Heart left ventricle (tissue), 16 donors: ENCODE data around the gene LAT. TPM values are rescaled to one million over a fixed set of nuclear protein-coding genes. Genes with fewer than 3 reads are reported as not detected.
A peak's percentile ranks its signal among the peaks of the same experiment; 100 is the strongest.
"Not testable (repeated sequence)": the region's sequence is repeated elsewhere in the genome, so short reads cannot be mapped to it uniquely, and the experiment has no call there.

ENCODE experiments used
- ATAC-seq, 4 donors: fragments of 200-7000 bp; cut with Tn5 transposase; one replicate each; pipeline ENCODE4 v1.9.1; 2020 to 2022; ENCODE audit warnings: moderate library complexity in 4 of 4, mild to moderate bottlenecking in 3 of 4, moderate number of reproducible peaks in 1 of 4
- DNase-seq, 5 donors: peaks; one replicate each; pipeline ENCODE4 v3.0.0-alpha.2; 2020
- H3K27ac ChIP-seq, 12 donors: fragments of 200-600 bp; sonication (generic) in 4 of 12; one replicate each; pipeline versions ENCODE4 v1.5.0 to v1.8.0; 2016 to 2022; ENCODE audit warnings: mild to moderate bottlenecking in 2 of 12
- H3K27me3 ChIP-seq, 9 donors: fragments of 200-600 bp; sonication (generic) in 2 of 9; one replicate each; pipeline versions ENCODE4 v1.5.1 to v1.8.0; 2016 to 2022; ENCODE audit warnings: mild to moderate bottlenecking in 3 of 9
- H3K36me3 ChIP-seq, 9 donors: fragments of 200-600 bp; sonication (generic) in 2 of 9; one replicate each; pipeline versions ENCODE4 v1.5.0 to v1.8.0; 2018 to 2022; ENCODE audit warnings: mild to moderate bottlenecking in 2 of 9
- H3K4me1 ChIP-seq, 12 donors: fragments of 200-600 bp; sonication (generic) in 4 of 12; one replicate each; pipeline versions ENCODE4 v1.5.0 to v1.8.0; 2016 to 2022; ENCODE audit warnings: mild to moderate bottlenecking in 3 of 12
- H3K4me3 ChIP-seq, 12 donors: fragments of 200-600 bp; sonication (generic) in 4 of 12; one replicate each; pipeline versions ENCODE4 v1.5.0 to v1.8.0; 2017 to 2022; ENCODE audit warnings: mild to moderate bottlenecking in 9 of 12, moderate library complexity in 4 of 12
- H3K9me3 ChIP-seq, 12 donors: fragments of 200-600 bp; sonication (generic) in 4 of 12; one replicate each; pipeline versions ENCODE4 v1.5.0 to v1.8.0; 2016 to 2022; ENCODE audit warnings: mild to moderate bottlenecking in 1 of 12
- CTCF ChIP-seq, 12 donors: fragments of 200-600 bp; sonication (generic) in 4 of 12; IDR thresholded peaks; one replicate each; pipeline versions ENCODE4 v1.5.0 to v1.8.0; 2018 to 2022; ENCODE audit warnings: antibody characterized with exemption in 12 of 12, mild to moderate bottlenecking in 5 of 12
- POLR2A ChIP-seq, 2 donors: fragments of 450-650 bp; IDR thresholded peaks; one replicate each; pipeline ENCODE4 v1.6.1; 2017; ENCODE audit warnings: antibody characterized with exemption in 2 of 2, mild to moderate bottlenecking in 2 of 2, moderate library complexity in 2 of 2
- WGBS, 4 donors: extraction: QIAGEN DNeasy Blood & Tissue Kit in 2 of 4; methylation state at CpG; one replicate each; pipeline versions ENCODE4 v1.1.5 to v1.1.7; 2013 to 2018; 5-methylcytosine and 5-hydroxymethylcytosine counted together
- intact Hi-C, 10 donors: fragments of 100-400 bp; cut with DNase I; formaldehyde crosslinking; loops; one replicate each; pipeline versions ENCODE4 v1.11.1 to v1.14.2; 2022
- polyA plus RNA-seq, 2 donors: library from polyadenylated mRNA; stranded (reverse); fragments of 200-250 nt; gene quantifications; one replicate each; pipeline ENCODE4 v1.2.3, GENCODE V29; 2013
- total RNA-seq, 9 donors: library from RNA; depleted of rRNA in 2 of 9; stranded (reverse); fragments of >200 nt in 2 of 9; fragmentation: NEBNext Ultra II Directional in 3 of 9; extraction: Animal tissue kit (Norgen Biotek cat#: 25700) in 3 of 9; gene quantifications; one replicate each; pipeline versions ENCODE4 v1.1.0 to v1.2.4, GENCODE V29; 2016 to 2023
- donor health status: ischemic (EF 13 %, LVEDD 7.1; RV severe dilation, severe dysfunction).
- donor health status: healthy with polysubstance abuse.
- donor health status: DM: no; HTN: yes; CAD: no.
- donor health status: DM: no; HTN: no; CAD: no.
- donor health status: ischemic (EF 25% LVEDD 6.9; RV normal size, moderate dysfunction).
- donor health status: ischemic (EF 25% LVEDD 5.7; RV mildly dilated, moderate dysfunction).
- donor health status: healthy.
- donor health status: DM: yes; HTN: yes; CAD: no.
- donor health status: ischemic (EF 35%, LVEDD 5.7; RV mildly dilated, moderate dysfunction).
- donor health status: nonischemic (EF 11% LVEDD 7.7; RV severe dilation, severe dysfunction).
- donor health status: DM: yes; HTN: yes; CAD: no.
- donor health status: PGD.
- donor health status: ischemic (EF 29% LVEDD 5.4; RV normal size, mild dysfunction).
- donor health status: nonischemic (EF 23%, LVEDD 6.1; RV moderate dilation, normal function).

The LAT gene
- total and polyA plus RNA-seq, 11 donors = 0.62 to 7.7 (median 1.4) TPM; not detected in 1

GRCh38 chr16:28967156-28967555, 17.7 kb upstream of the LAT start:
- Histone ChIP-seq H3K4me1 (no peaks in the 10 kb centered on the region), H3K27ac (no peak overlapping the region), H3K9me3 (no peaks in the 10 kb centered on the region), H3K27me3 (no peaks in the 10 kb centered on the region), H3K36me3 (peaks cover 0 to 41% (median 28%) of the 10 kb centered on the region in 9 donors), H3K4me3 (no peak overlapping the region)
- TF ChIP-seq POLR2A (IDR thresholded peaks at IDR 0.05) (no peak), CTCF (IDR thresholded peaks at IDR 0.05) (no peak)
- intact Hi-C loops = no loop called here
- WGBS, 4 donors = 88 to 94% (median 90%) methylated on average over 4 of the region's 4 CpGs
- DNase-seq (no peak), ATAC-seq (no peak)

GRCh38 chr16:28969696-28970095, 15.2 kb upstream of the LAT start:
- not testable (repeated sequence) for H3K4me1 ChIP-seq, H3K4me3 ChIP-seq, H3K27me3 ChIP-seq, H3K9me3 ChIP-seq, H3K27ac ChIP-seq, DNase-seq, ATAC-seq
- H3K36me3 ChIP-seq = peaks cover 0 to 15% (median 2%) of the 10 kb centered on the region in 9 donors
- intact Hi-C loops = loop anchor here in 2 of 10 donors (2.0 kb wide), 1 partner anchor 15 kb away; no protein-coding TSS in a partner anchor
- WGBS, 4 donors = 90 to 96% (median 92%) methylated on average over 2 of the region's 2 CpGs

GRCh38 chr16:28974007-28974436, 10.8 kb upstream of the LAT start:
- peak overlapping the region; percentile 67 to 98 (median 88) for H3K4me3 ChIP-seq
- intact Hi-C loops = loop anchor here in 1 of 10 donors (1.0 kb wide), 1 partner anchor 128 kb away; the partner anchor contains the start of gene TUFM
- DNase-seq (peak in 4 of 5 donors; percentile 41 to 59 (median 55)), ATAC-seq (peak; percentile 33 to 65 (median 51))
- no peaks in the 10 kb centered on the region for H3K9me3 ChIP-seq
- TF ChIP-seq CTCF (IDR thresholded peaks at IDR 0.05) = peak; percentile 34 to 75 (median 54)
- no peak for TF ChIP-seq POLR2A (IDR thresholded peaks at IDR 0.05)
- H3K36me3 ChIP-seq = peaks cover 0 to 25% (median 14%) of the 10 kb centered on the region in 9 donors
- H3K27me3 ChIP-seq = no peaks in the 10 kb centered on the region
- 0 to 2% (median 1%) methylated on average over 17 of the region's 17 CpGs for WGBS, 4 donors
- H3K4me1 ChIP-seq = peaks cover 0 to 24% (median 13%) of the 10 kb centered on the region in 12 donors
- H3K27ac ChIP-seq = peak overlapping the region in 11 of 12 donors; percentile 75 to 91 (median 81)

GRCh38 chr16:28974437-28975157, 10.3 kb upstream of the LAT start, which contains the start of gene SPNS1:
Gene SPNS1, plus strand, starts transcription at chr16:28974778. Its CDS starts 374 bp downstream, at chr16:28975152.
- no peaks in the 10 kb centered on the region for H3K27me3 ChIP-seq
- TF ChIP-seq CTCF (IDR thresholded peaks at IDR 0.05) = no peak
- peak in 1 of 2 donors; percentile 64 for TF ChIP-seq POLR2A (IDR thresholded peaks at IDR 0.05)
- H3K9me3 ChIP-seq = no peaks in the 10 kb centered on the region
- peaks cover 0 to 31% (median 20%) of the 10 kb centered on the region in 9 donors for H3K36me3 ChIP-seq
- ATAC-seq (peak; percentile 95 to 99 (median 98)), DNase-seq (peak; percentile 97 to 99 (median 98))
- intact Hi-C loops = loop anchor here in 1 of 10 donors (1.0 kb wide), 1 partner anchor 128 kb away; the partner anchor contains the start of gene TUFM
- H3K27ac ChIP-seq = peak within 1 kb of the TSS in 11 of 12 donors; percentile 75 to 91 (median 81)
- peak within 1 kb of the TSS; percentile 67 to 98 (median 88) for H3K4me3 ChIP-seq
- peaks cover 0 to 24% (median 13%) of the 10 kb centered on the region in 12 donors for H3K4me1 ChIP-seq
- WGBS, 4 donors = 0% methylated on average over 4 to 60 of the region's 60 CpGs
